ENCODE data around the gene IER3. TPM values are rescaled to one million over a fixed set of nuclear protein-coding genes. Genes with fewer than 3 reads are reported as not detected.

The IER3 gene
- total RNA-seq, 1 experiment from 2014 or later: 82.4 TPM

GRCh38 chr6:30721198-30722024, 22.9 kb downstream of the IER3 start (continued):
- TF ChIP-seq MLX (CRISPR knock-in tag; IDR thresholded peaks at IDR 0.05) (peak; percentile 85; the same call in 1 of the 2 replicates), NR3C1 (CRISPR knock-in tag; conservative IDR thresholded peaks at IDR 0.05; ENCODE audit: low read depth) (no peak), EMX1 (CRISPR knock-in tag; IDR thresholded peaks at IDR 0.05) (peak; percentile 96), HMGXB4 (CRISPR knock-in tag; IDR thresholded peaks at IDR 0.05) (peak; percentile 50; the same call in 1 of the 2 replicates), PRDM15 (CRISPR knock-in tag; IDR thresholded peaks at IDR 0.05) (no peak), TP53 (CRISPR knock-in tag; IDR thresholded peaks at IDR 0.05) (peak; percentile 12; the same call in 1 of the 2 replicates), RORB (CRISPR knock-in tag; IDR thresholded peaks at IDR 0.05) (no peak), CREM (CRISPR knock-in tag; IDR thresholded peaks at IDR 0.05) (peak; percentile 66), JAZF1 (CRISPR knock-in tag; IDR thresholded peaks at IDR 0.05) (no peak), SMAD4 (CRISPR knock-in tag; IDR thresholded peaks at IDR 0.05) (peak; percentile 39; the same call in 1 of the 2 replicates), ZNF232 (CRISPR knock-in tag; IDR thresholded peaks at IDR 0.05) (no peak), MAX (CRISPR knock-in tag; IDR thresholded peaks at IDR 0.05) (peak; percentile 78), IRF2 (CRISPR knock-in tag; IDR thresholded peaks at IDR 0.05; ENCODE audit: borderline replicate concordance, low read depth) (no peak), ZNF532 (CRISPR knock-in tag; IDR thresholded peaks at IDR 0.05; ENCODE audit: borderline replicate concordance) (peak; percentile 74; the same call in 1 of the 2 replicates), CDX4 (CRISPR knock-in tag; IDR thresholded peaks at IDR 0.05; ENCODE audit: borderline replicate concordance) (peak; percentile 75; the same call in 1 of the 2 replicates), MXD4 (CRISPR knock-in tag; IDR thresholded peaks at IDR 0.05; ENCODE audit: borderline replicate concordance) (no peak), RELA (CRISPR knock-in tag; IDR thresholded peaks at IDR 0.05; ENCODE audit: borderline replicate concordance) (no peak), ESRRA (CRISPR knock-in tag; IDR thresholded peaks at IDR 0.05; ENCODE audit: borderline replicate concordance) (peak; percentile 71; the same call in 1 of the 2 replicates), FOXP1 (CRISPR knock-in tag; IDR thresholded peaks at IDR 0.05; ENCODE audit: borderline replicate concordance) (0 out of 2 replicates have a peak, but pooled peaks have one; percentile 45), ZNF317 (CRISPR knock-in tag; IDR thresholded peaks at IDR 0.05; ENCODE audit: borderline replicate concordance, low read depth) (0 out of 2 replicates have a peak, but pooled peaks have one; percentile 30), ZNF416 (CRISPR knock-in tag; IDR thresholded peaks at IDR 0.05) (peak; percentile 98)

All from WTC11 (cell line).